Large intestine (tissue), 3 donors: ENCODE data around the gene TTC39C. TPM values are rescaled to one million over a fixed set of nuclear protein-coding genes. Genes with fewer than 3 reads are reported as not detected.

ENCODE experiments used
- DNase-seq, 2 donors: peaks; one replicate each; pipeline versions ENCODE4 v3.0.0 to v3.0.0-alpha.2; 2013
- H3K27ac ChIP-seq: one replicate; pipeline ENCODE4 v1.5.1; 2013; ENCODE audit warnings: low read length
- H3K27me3 ChIP-seq: 2 replicates; pipeline ENCODE4 v1.6.1; 2013; ENCODE audit warnings: low read length; ENCODE audit not compliant: control insufficient read depth, insufficient read depth
- H3K36me3 ChIP-seq: 2 replicates; pipeline ENCODE4 v1.6.1; 2013; ENCODE audit warnings: low read length; ENCODE audit not compliant: control insufficient read depth, insufficient read depth
- H3K4me1 ChIP-seq: one replicate; pipeline ENCODE4 v1.6.1; 2013; ENCODE audit warnings: low read length; ENCODE audit not compliant: control insufficient read depth, insufficient read depth
- H3K4me3 ChIP-seq: one replicate; pipeline ENCODE4 v1.5.1; 2013; ENCODE audit warnings: low read length
- H3K9me3 ChIP-seq: one replicate; pipeline ENCODE4 v1.6.1; 2013; ENCODE audit warnings: mild to moderate bottlenecking, low read depth, low read length, moderate library complexity; ENCODE audit not compliant: control insufficient read depth
- WGBS: methylation state at CpG from one replicate; pipeline ENCODE4 v1.1.5; 2013; ENCODE audit warnings: low lambda C conversion rate; ENCODE audit not compliant: insufficient coverage; 5-methylcytosine and 5-hydroxymethylcytosine counted together
- polyA plus RNA-seq: library from polyadenylated mRNA; unstranded; fragments of 120-200 nt; gene quantifications from one replicate; pipeline ENCODE4 v1.2.1, GENCODE V29; 2013

Gene TTC39C
- polyA plus RNA-seq, 1 donor: 11.2 TPM

DNA sequence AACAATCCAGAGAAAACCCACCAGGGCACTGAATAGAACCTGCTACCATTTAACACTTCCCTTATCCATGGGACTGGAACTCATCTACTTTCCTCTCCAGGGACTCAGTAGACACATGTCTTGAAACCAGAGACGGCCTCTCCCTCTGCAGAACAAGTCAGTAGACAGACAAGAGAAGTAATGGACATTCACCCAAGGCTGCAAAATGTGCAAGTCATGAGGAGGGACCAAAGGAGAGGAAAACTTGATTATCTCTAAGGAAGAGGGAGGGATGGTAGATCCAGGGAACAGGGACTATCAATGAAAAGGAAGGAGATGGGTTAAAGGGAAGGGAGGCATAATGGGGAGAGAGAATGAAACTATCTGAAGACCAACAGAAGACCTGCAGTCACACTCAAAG, 5.3 kb upstream of the TTC39C start:
- Histone ChIP-seq H3K36me3 (no peaks in the 10 kb centered on the region), H3K9me3 (no peaks in the 10 kb centered on the region), H3K4me3 (no peak overlapping the region), H3K27ac (no peak overlapping the region), H3K27me3 (peaks cover 17% of the 10 kb centered on the region), H3K4me1 (no peaks in the 10 kb centered on the region)
- DNase-seq: no peak
- WGBS: no CpG with 5 or more reads among the region's 1 CpG

GRCh38 chr18:24009651-24010333, 4.8 kb upstream of the TTC39C start:
- no peaks in the 10 kb centered on the region for H3K4me1 ChIP-seq
- DNase-seq: no peak
- no peaks in the 10 kb centered on the region for H3K9me3 ChIP-seq
- H3K4me3 ChIP-seq: no peak overlapping the region
- H3K36me3 ChIP-seq: no peaks in the 10 kb centered on the region
- 69% methylated on average over 4 of the region's 7 CpGs for WGBS
- no peak overlapping the region for H3K27ac ChIP-seq
- peaks cover 17% of the 10 kb centered on the region for H3K27me3 ChIP-seq

GRCh38 chr18:24010673-24011072, 3.9 kb upstream of the TTC39C start:
- Histone ChIP-seq H3K36me3 (no peaks in the 10 kb centered on the region), H3K4me3 (no peak overlapping the region), H3K9me3 (peaks cover 4% of the 10 kb centered on the region), H3K27me3 (peaks cover 17% of the 10 kb centered on the region), H3K27ac (no peak overlapping the region), H3K4me1 (peaks cover 3% of the 10 kb centered on the region)
- no CpG with 5 or more reads among the region's 7 CpGs for WGBS
- DNase-seq: no peak

DNA sequence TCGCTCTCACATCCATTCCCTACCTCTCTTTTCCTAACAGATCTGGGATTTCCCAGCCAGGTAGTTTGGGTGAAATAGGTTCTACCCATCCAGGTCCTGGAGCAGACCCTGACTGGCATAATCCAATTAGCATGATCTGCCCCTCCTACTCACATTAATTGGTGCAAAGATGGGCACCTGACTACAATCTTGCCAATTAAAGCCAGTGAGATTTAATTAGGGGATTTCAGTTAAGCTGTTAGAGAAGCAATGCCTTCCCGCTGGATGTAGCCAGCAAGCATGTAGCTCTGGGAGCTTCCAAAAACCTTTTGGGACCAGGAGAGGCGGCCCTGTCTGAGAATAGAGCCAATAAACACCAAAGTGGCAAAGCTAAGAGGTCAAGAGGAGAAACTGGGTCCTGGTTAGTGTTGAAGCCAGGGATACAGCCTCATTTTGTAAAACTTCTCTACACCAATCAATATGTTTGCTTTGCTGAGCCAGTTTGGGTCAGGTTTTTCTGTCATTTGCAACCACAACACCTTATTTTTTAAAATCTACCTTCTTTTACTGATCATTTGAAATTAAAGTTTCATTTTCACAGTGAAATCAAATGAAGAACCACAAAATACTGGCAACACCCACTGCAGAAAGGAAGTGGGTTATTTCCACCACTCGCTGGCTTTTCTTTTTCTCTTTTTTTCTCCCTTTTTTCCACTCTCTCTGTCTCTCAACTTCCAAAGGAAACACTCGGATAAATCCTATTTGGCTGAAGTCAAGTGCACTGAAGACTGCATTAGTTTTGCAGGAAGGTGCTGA, 3.2 kb upstream of the TTC39C start:
- whole genome bisulfite sequencing: 93% methylated on average over 2 of the region's 5 CpGs
- Histone ChIP-seq H3K36me3 (no peaks in the 10 kb centered on the region), H3K4me3 (no peak overlapping the region), H3K4me1 (peaks cover 7% of the 10 kb centered on the region), H3K27ac (no peak overlapping the region), H3K9me3 (peaks cover 4% of the 10 kb centered on the region), H3K27me3 (peaks cover 17% of the 10 kb centered on the region)
- DNase-seq: no peak

DNA sequence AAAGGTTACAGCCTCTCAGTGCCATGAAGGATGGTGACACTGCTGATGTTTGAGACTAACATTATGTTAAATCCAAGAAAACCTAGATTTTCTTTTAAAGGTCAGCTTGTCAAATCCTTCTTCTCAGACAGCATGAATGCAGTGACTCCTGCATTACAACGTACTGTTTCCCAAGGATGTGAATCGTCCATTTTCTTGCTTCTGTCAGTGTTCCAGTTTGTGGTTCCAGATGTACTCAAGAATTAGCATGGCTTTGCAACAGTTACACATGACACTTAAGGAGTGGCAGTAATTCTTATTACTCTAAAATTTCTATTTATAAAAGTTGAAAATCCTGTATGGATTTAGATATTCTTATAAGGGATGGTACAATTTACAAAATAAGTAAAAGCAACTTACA, 1.5 kb upstream of the TTC39C start:
- H3K27me3 ChIP-seq: peaks cover 17% of the 10 kb centered on the region
- peaks cover 10% of the 10 kb centered on the region for H3K4me1 ChIP-seq
- H3K36me3 ChIP-seq: no peaks in the 10 kb centered on the region
- DNase-seq: no peak
- H3K9me3 ChIP-seq: peaks cover 4% of the 10 kb centered on the region
- H3K4me3 ChIP-seq: no peak overlapping the region
- no peak overlapping the region for H3K27ac ChIP-seq
- no CpG with 5 or more reads among the region's 2 CpGs for WGBS

DNA sequence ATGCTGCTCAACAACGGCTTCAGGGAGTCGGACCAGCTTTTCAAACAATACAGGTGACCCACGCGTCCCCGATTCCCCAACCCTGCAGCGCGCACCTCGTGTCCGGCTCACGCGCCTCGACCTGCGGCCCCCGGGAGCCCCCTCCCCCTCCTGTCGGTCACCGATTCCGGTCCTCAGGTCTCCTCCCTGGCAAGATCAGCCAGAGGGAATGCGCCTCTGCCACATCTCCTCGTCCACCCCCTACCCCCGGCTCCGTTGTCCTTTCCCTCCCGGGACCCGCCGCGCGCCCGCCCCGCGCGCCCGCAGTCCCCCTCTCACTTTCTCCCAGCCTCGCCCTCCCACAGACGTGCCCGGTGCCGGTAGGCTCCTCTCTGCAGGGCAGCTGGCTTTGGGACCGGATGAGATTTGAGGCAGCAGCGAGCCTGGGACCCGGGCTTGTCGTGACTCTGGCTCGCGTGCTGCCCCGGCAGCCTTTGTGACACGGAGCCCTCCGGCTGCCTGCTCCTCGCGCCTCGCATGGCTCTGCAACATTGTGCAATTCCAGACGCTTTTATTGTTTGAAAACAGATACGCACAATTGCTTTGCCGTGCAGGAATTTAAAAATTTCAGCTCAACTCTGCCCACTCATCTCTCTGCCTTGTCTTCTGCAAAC, 558 bp downstream of the TTC39C start:
- DNase-seq: peak; percentile 40 to 76
- no CpG with 5 or more reads among the region's 50 CpGs for WGBS
- H3K27me3 ChIP-seq: peaks cover 14% of the 10 kb centered on the region
- peaks cover 4% of the 10 kb centered on the region for H3K9me3 ChIP-seq
- H3K36me3 ChIP-seq: no peaks in the 10 kb centered on the region
- peak overlapping the region; percentile 81 for H3K4me3 ChIP-seq
- peaks cover 10% of the 10 kb centered on the region for H3K4me1 ChIP-seq
- H3K27ac ChIP-seq: peak overlapping the region; percentile 39

DNA sequence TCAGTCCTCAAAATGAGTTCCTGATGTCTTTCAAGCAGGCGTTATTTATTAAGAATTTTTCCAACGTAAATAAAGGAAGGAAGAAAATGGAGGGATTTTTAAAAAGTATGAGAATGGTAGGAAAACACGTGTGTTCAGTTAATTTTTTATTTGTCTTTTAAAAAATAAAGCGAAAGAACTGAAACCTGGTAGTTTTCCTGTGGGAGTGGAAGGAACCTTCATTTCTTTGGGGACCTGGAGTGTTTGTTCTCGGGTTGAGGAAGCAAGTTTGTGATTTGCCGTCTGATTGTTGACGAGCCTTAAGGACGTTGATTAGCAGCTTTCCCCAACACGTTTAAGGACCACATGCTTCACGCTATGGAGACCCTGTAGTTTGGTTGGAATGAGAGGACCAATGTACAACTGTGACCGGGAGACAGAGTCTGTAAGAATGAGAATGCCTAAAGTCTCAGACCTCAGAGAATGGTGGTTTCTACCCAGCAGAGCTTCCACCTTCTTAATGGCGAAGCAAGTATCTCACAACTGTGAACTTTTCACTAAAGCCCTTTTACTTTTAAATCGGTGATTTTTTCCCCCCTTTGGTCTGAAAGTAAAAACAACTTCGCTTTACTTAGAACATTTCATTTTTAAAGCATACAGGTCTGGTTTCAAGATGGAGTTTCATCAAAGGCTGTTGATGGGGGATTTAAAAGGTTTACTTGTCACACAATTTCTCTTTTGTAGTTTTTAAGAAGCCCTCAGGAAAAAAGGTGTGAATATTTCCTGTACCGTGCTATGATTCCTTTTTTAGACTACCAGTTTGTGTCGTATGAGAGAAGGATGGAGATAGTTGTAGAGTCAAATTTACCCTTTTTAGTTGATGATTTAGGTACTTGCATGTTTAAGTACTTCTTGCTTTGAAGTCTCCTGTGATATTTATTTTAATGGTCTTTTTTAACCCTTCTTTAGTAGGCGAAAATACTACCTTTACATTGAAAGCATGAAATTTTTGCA, 1.4 kb downstream of the TTC39C start:
- Histone ChIP-seq H3K27me3 (peaks cover 10% of the 10 kb centered on the region), H3K4me1 (peaks cover 10% of the 10 kb centered on the region), H3K36me3 (no peaks in the 10 kb centered on the region), H3K9me3 (peaks cover 4% of the 10 kb centered on the region), H3K4me3 (peak overlapping the region; percentile 81), H3K27ac (peak overlapping the region; percentile 39)
- 39% methylated on average over 6 of the region's 17 CpGs for WGBS
- DNase-seq: no peak

DNA sequence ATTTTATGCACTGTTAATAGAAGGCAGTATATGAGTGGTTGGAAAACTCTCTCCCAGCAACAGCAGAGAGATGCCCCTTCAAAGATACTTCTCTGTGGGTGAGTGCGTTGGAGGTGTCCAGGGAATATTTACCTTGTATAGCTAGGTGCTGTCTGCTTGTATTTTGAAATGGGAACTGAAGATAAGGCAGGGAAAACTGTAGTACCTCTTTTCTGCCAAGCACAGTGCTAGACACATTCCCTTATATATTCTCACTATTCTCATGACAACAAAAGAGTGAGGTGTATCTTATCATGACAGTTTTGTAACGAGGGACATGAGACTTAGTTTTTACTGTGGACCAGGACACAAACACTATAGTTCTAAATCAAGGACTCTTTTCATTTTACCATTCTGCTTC, 2.1 kb downstream of the TTC39C start:
- WGBS: no CpG with 5 or more reads among the region's 2 CpGs

GRCh38 chr18:24018299-24018886, 3.8 kb downstream of the TTC39C start:
- WGBS: 86% methylated on average over 5 of the region's 11 CpGs
- H3K36me3 ChIP-seq: no peaks in the 10 kb centered on the region
- peaks cover 4% of the 10 kb centered on the region for H3K9me3 ChIP-seq
- H3K4me3 ChIP-seq: no peak overlapping the region
- no peak overlapping the region for H3K27ac ChIP-seq
- no peak for DNase-seq
- H3K4me1 ChIP-seq: peaks cover 10% of the 10 kb centered on the region
- H3K27me3 ChIP-seq: peaks cover 6% of the 10 kb centered on the region

More for the DNA sequence above, 2.1 kb downstream of the TTC39C start:
- peaks cover 10% of the 10 kb centered on the region for H3K4me1 ChIP-seq
- H3K27me3 ChIP-seq: peaks cover 6% of the 10 kb centered on the region
- H3K4me3 ChIP-seq: no peak overlapping the region
- H3K36me3 ChIP-seq: no peaks in the 10 kb centered on the region
- peaks cover 4% of the 10 kb centered on the region for H3K9me3 ChIP-seq
- DNase-seq: peak in 1 of 2 donors; percentile 34
- H3K27ac ChIP-seq: no peak overlapping the region
